ENCODE measurements around the gene IRX4.

The IRX4 gene

DNA sequence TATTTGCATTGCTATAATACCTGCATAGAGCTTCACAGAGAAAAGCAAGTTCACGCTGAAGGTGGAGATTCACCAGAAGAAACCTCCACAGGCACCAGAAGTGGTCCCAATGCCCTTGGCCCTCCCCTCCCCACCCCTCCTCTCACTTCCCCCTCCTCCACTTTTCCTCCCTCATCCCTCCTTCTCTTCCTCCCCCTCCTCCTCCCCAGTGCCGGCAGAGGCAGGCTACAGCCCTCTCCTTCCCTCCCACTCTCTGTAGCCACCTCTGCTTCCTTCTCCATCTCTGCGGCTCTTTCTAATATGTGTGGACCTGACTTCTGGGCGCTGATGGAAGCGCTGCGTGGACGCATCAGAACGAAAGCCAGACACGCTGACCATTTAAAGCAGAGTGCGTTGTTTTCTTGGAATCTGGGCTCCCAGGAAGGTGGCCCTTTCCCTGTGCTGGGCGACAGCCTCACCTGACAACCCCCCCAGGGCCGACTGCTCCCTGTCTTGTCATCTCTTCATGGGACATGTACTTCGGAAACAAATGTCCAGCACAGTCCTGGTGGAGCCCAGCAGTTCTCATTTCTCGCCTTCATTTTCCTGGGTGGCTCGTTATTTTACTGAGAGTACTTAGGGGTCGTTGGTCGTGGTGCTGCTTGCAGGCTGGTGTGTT lies 52.0 kb downstream of the IRX4 start:
- Histone ChIP-seq H3K36me3 (peaks cover 24% of the 10 kb centered on the region), H3K27ac (no peak overlapping the region), H3K4me3 (ENCODE audit: low read depth, low read length) (no peak overlapping the region), H3K27me3 (ENCODE audit: insufficient read depth, low read depth, severe bottlenecking) (no peaks in the 10 kb centered on the region), H3K9me3 (ENCODE audit: severe bottlenecking) (no peaks in the 10 kb centered on the region)
- TF ChIP-seq, protein P1, sequence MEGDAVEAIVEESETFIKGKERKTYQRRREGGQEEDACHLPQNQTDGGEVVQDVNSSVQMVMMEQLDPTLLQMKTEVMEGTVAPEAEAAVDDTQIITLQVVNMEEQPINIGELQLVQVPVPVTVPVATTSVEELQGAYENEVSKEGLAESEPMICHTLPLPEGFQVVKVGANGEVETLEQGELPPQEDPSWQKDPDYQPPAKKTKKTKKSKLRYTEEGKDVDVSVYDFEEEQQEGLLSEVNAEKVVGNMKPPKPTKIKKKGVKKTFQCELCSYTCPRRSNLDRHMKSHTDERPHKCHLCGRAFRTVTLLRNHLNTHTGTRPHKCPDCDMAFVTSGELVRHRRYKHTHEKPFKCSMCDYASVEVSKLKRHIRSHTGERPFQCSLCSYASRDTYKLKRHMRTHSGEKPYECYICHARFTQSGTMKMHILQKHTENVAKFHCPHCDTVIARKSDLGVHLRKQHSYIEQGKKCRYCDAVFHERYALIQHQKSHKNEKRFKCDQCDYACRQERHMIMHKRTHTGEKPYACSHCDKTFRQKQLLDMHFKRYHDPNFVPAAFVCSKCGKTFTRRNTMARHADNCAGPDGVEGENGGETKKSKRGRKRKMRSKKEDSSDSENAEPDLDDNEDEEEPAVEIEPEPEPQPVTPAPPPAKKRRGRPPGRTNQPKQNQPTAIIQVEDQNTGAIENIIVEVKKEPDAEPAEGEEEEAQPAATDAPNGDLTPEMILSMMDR (IDR thresholded peaks at IDR 0.05; ENCODE audit: low read depth, low read length): no peak
- no peak for DNase-seq

DNA sequence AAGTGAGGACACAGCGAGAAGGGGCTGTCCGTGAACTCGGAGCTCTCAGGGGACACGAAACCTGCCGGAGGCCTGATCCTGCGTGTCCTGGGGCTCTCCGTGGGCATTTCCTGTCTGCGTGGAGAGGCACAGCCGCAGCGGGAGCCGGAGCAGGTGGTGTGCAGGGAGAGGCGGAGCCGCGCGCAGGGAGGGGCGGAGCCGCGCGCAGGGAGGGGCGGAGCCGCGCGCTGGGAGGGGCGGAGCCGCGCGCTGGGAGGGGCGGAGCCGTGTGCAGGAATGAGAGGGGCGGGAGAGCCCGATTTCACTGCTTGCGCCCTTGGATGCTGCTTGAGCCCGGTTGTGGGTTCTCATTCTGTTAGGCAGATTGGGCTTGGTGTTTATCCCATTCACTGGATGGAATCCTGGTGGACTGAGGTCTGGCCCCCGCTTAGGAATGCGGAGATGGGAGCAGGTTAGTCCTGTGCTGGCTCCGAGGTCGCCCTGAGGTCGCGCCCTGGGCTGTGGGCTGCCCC lies 54.8 kb downstream of the IRX4 start:
- TF ChIP-seq, protein P1 (IDR thresholded peaks at IDR 0.05; ENCODE audit: low read depth, low read length): no peak
- no peak overlapping the region for H3K27ac ChIP-seq
- no peaks in the 10 kb centered on the region for H3K9me3 ChIP-seq (ENCODE audit: severe bottlenecking)
- no peak for DNase-seq
- no peaks in the 10 kb centered on the region for H3K27me3 ChIP-seq (ENCODE audit: insufficient read depth, low read depth, severe bottlenecking)
- H3K4me3 ChIP-seq (ENCODE audit: low read depth, low read length): no peak overlapping the region
- peaks cover 48% of the 10 kb centered on the region for H3K36me3 ChIP-seq
